GM12878 (cell line): ENCODE results near the gene SLC13A3. TPM values are rescaled to one million over a fixed set of nuclear protein-coding genes. Genes with fewer than 3 reads are reported as not detected.
A peak's percentile ranks its signal among the peaks of the same experiment; 100 is the strongest.

Experiments used
- ATAC-seq: fragments of 200-7000 bp; cut with Tn5 transposase; 3 replicates; pipeline ENCODE4 v1.9.1; 2020; ENCODE audit warnings: mild to moderate bottlenecking, moderate library complexity
- BruUV-seq: library from RNA; stranded (reverse); fragments of 400-500 nt; replicated peaks from 2 replicates; lab custom pipeline; 2021; lab: Mats Ljungman, UMichigan
- CTCF ChIA-PET: fragments of 300-600 bp; sonication (Branson Sonifier 250); formaldehyde crosslinking; extraction: SDS; loops from one replicate; lab custom pipeline; 2021; ENCODE audit warnings: inconsistent platforms; lab: Yijun Ruan, JAX
- POLR2A ChIA-PET: fragments of 350-600 bp; formaldehyde crosslinking; extraction: SDS; loops from one replicate; lab custom pipeline; 2021; ENCODE audit warnings: inconsistent platforms; lab: Charles Lee
- RAD21 ChIA-PET: fragments of 300-600 bp; sonication (Branson Sonifier 250); formaldehyde crosslinking; loops from one replicate; lab custom pipeline; 2023; ENCODE audit warnings: antibody characterized with exemption; ENCODE audit not compliant: unreplicated experiment; lab: Charles Lee
- SMC1A ChIA-PET: fragments of 300-600 bp; sonication (Branson Sonifier 250); formaldehyde crosslinking; loops from one replicate; lab custom pipeline; 2023; ENCODE audit not compliant: unreplicated experiment, uncharacterized antibody; lab: Charles Lee
- DNase-seq: peaks from one replicate; pipeline ENCODE4 v3.0.0-alpha.2; 2011; ENCODE audit warnings: low read depth, low spot score
- FAIRE-seq: peaks from 3 replicates; lab custom pipeline; 2011; peaks lifted over from hg19 to GRCh38; lab: Jason Lieb, UNC
- H2AFZ ChIP-seq: 2 replicates; pipeline ENCODE4 v1.6.0; 2011; ENCODE audit warnings: low read depth, low read length, control low read depth; ENCODE audit not compliant: control insufficient read depth
- H3K27ac ChIP-seq: 2 replicates; pipeline ENCODE4 v1.5.1; 2011; ENCODE audit warnings: control low read depth; ENCODE audit not compliant: control insufficient read depth, insufficient read depth
- H3K27me3 ChIP-seq, 2 experiments: replicated peaks in 1 of 2; 2 replicates each; pipeline versions ENCODE4 v1.6.0 to v1.6.1; 2011; ENCODE audit warnings: low read length in 1 of 2; ENCODE audit not compliant: control insufficient read depth in 2 of 2, insufficient read depth in 2 of 2
- H3K36me3 ChIP-seq, 2 experiments: 2 replicates each; pipeline ENCODE4 v1.5.1; 2011; ENCODE audit warnings: low read length in 1 of 2; ENCODE audit not compliant: control insufficient read depth in 2 of 2, insufficient read depth in 2 of 2
- H3K4me1 ChIP-seq: 2 replicates; pipeline ENCODE4 v1.6.1; 2011; ENCODE audit warnings: mild to moderate bottlenecking, low read length, moderate library complexity, mixed read lengths; ENCODE audit not compliant: control insufficient read depth, insufficient read depth
- H3K4me2 ChIP-seq: 2 replicates; pipeline ENCODE4 v1.6.0; 2011; ENCODE audit warnings: control low read depth; ENCODE audit not compliant: control insufficient read depth, insufficient read depth
- H3K4me3 ChIP-seq: fragments of 200-600 bp; sonication (generic); 2 replicates; pipeline ENCODE4 v1.5.1; 2016
- H3K79me2 ChIP-seq: 2 replicates; pipeline ENCODE4 v1.6.0; 2011; ENCODE audit warnings: low read length; ENCODE audit not compliant: control insufficient read depth, insufficient read depth
- H3K9ac ChIP-seq: 2 replicates; pipeline ENCODE4 v1.8.0; 2011; ENCODE audit warnings: low read length, control low read depth, mixed read lengths; ENCODE audit not compliant: control insufficient read depth, insufficient read depth
- H3K9me3 ChIP-seq: replicated peaks from 3 replicates; pipeline ENCODE4 v1.5.1; 2011; ENCODE audit warnings: mild to moderate bottlenecking, low read length; ENCODE audit not compliant: control insufficient read depth, insufficient read depth
- H4K20me1 ChIP-seq: 2 replicates; pipeline ENCODE4 v1.6.0; 2011; ENCODE audit not compliant: control insufficient read depth, insufficient read depth
- ATF7 ChIP-seq: fragments of 450-650 bp; IDR thresholded peaks from 2 replicates; pipeline ENCODE4 v1.6.1; 2016; ENCODE audit warnings: low read depth, mild to moderate bottlenecking
- BRCA1 ChIP-seq: IDR thresholded peaks from 2 replicates; pipeline ENCODE4 v1.6.1; 2011; ENCODE audit warnings: low read depth, low read length, improper control_type of control experiment
- CBFB ChIP-seq: IDR thresholded peaks from 2 replicates; pipeline ENCODE4 v1.6.1; 2016; ENCODE audit warnings: antibody characterized with exemption, low read depth
- CTCF ChIP-seq, 3 experiments: IDR thresholded peaks in 2 of 3; conservative IDR thresholded peaks in 1 of 3; 2 replicates each; pipeline ENCODE4 v1.5.1; 2011; ENCODE audit warnings: low read depth in 3 of 3, low read length in 3 of 3, mild to moderate bottlenecking in 3 of 3, control low read depth in 2 of 3, moderate library complexity in 2 of 3, inconsistent platforms in 1 of 3, mixed read lengths in 1 of 3; ENCODE audit not compliant: control insufficient read depth in 2 of 3, insufficient read depth in 1 of 3; ENCODE audit errors: extremely low read depth in 1 of 3
- KDM1A ChIP-seq: fragments of 200-600 bp; sonication (generic); IDR thresholded peaks from 2 replicates; pipeline ENCODE4 v1.6.1; 2016; ENCODE audit warnings: borderline replicate concordance
- MLLT1 ChIP-seq: fragments of 450-650 bp; IDR thresholded peaks from 2 replicates; pipeline ENCODE4 v1.6.1; 2016; ENCODE audit warnings: mild to moderate bottlenecking
- NRF1 ChIP-seq: conservative IDR thresholded peaks from 2 replicates; pipeline ENCODE4 v1.6.1; 2011; ENCODE audit warnings: mild to moderate bottlenecking, low read depth, low read length, improper control_type of control experiment
- RELB ChIP-seq: fragments of 450-650 bp; IDR thresholded peaks from 2 replicates; pipeline ENCODE4 v1.6.1; 2017; ENCODE audit warnings: low read depth, mild to moderate bottlenecking, moderate library complexity
- SRF ChIP-seq, 2 experiments: IDR thresholded peaks; 2 replicates each; pipeline ENCODE4 v1.6.1; 2011; ENCODE audit warnings: low read depth in 2 of 2, low read length in 2 of 2, mild to moderate bottlenecking in 1 of 2, moderate library complexity in 1 of 2
- USF2 ChIP-seq: IDR thresholded peaks from 2 replicates; pipeline ENCODE4 v1.6.1; 2011; ENCODE audit warnings: low read depth, low read length, improper control_type of control experiment, borderline replicate concordance
- WGBS: methylation state at CpG from one replicate; pipeline ENCODE4 v1.1.6; 2016; ENCODE audit warnings: low lambda C conversion rate; ENCODE audit not compliant: insufficient replicate concordance, insufficient coverage; ENCODE audit errors: missing lambda C conversion rate; 5-methylcytosine and 5-hydroxymethylcytosine counted together
- in situ Hi-C: fragments of 300-500 bp; cut with MboI; formaldehyde crosslinking; loops from 9 replicates; pipeline ENCODE4 v1.14.3; 2018; ENCODE audit warnings: mixed read lengths
- intact Hi-C: fragments of 100-400 bp; cut with micrococcal nuclease; formaldehyde crosslinking; loops from one replicate; pipeline ENCODE4 v1.14.2; 2022; ENCODE audit not compliant: unreplicated experiment
- polyA plus RNA-seq, 11 experiments: library from polyadenylated mRNA; depleted of rRNA in 4 of 11; unstranded in 6 of 11; stranded (reverse) in 5 of 11; fragments of >200 nt; fragmentation: Nextera tagmentation in 4 of 11; fragmentation: Illumina TruSeq in 1 of 11; extraction: Ambion mirVana in 4 of 11; extraction: Trizol in 1 of 11; gene quantifications; 1 replicate in 1 of 11; 2 replicates in 10 of 11; pipeline versions ENCODE4 v1.2.1 to v1.2.3, GENCODE V29; 2011 to 2016; ENCODE audit warnings: inconsistent platforms in 2 of 11, missing spikeins in 2 of 11, low read depth in 1 of 11
- total RNA-seq, 4 experiments: library from RNA; depleted of rRNA in 3 of 4; stranded (reverse); fragments of >200 nt in 3 of 4; fragmentation: Illumina TruSeq in 1 of 4; extraction: Trizol in 1 of 4; gene quantifications; 2 replicates each; pipeline versions ENCODE4 v1.2.1 to v1.2.3, GENCODE V29; 2013 to 2021

SLC13A3 gene
- total and polyA plus RNA-seq, 10 of the 15 experiments (the other 5 are each of a cell fraction or from before 2014, with no cell fraction given): 0.03 to 0.76 (median 0.07) TPM; not detected in 4

GRCh38 chr20:46609043-46609442 lies 42.2 kb downstream of the SLC13A3 start:
- Histone ChIP-seq H3K4me1 (no peaks in the 10 kb centered on the region), H3K4me3 (no peak overlapping the region), H3K4me2 (no peak overlapping the region), H2AFZ (no peak overlapping the region), H3K79me2 (no peaks in the 10 kb centered on the region), H3K9me3 (no peaks in the 10 kb centered on the region), H3K36me3 (no peaks in the 10 kb centered on the region), H3K9ac (no peak overlapping the region), H4K20me1 (no peaks in the 10 kb centered on the region), H3K27me3 (no peaks in the 10 kb centered on the region), H3K27ac (no peak overlapping the region)
- in situ Hi-C loops: no loop called here
- ChIA-PET POLR2A (no interaction called here), SMC1A (no interaction called here), CTCF (no interaction called here), RAD21 (no interaction called here)
- TF ChIP-seq NRF1 (no peak), KDM1A (no peak), MLLT1 (no peak), ATF7 (0 out of 2 replicates have a peak, but pooled peaks have one; percentile 35), SRF (IDR thresholded peaks at IDR 0.05; ENCODE audit: low read depth in 2 of 2, low read length in 2 of 2) (no peak)
- no peak for DNase-seq
- BruUV-seq: no TSS peak
- intact Hi-C loops: no loop called here
- ATAC-seq: no peak
- FAIRE-seq: no peak
- WGBS: 74% methylated on average over 4 of the region's 4 CpGs

- in situ Hi-C loops (no loop called here), intact Hi-C loops (no loop called here)
- Histone ChIP-seq H3K27me3 (no peaks in the 10 kb centered on the region), H3K9ac (no peak overlapping the region), H3K36me3 (no peaks in the 10 kb centered on the region), H4K20me1 (no peaks in the 10 kb centered on the region), H3K4me1 (no peaks in the 10 kb centered on the region), H3K79me2 (no peaks in the 10 kb centered on the region), H3K27ac (no peak overlapping the region), H2AFZ (no peak overlapping the region), H3K4me2 (no peak overlapping the region), H3K4me3 (no peak overlapping the region), H3K9me3 (no peaks in the 10 kb centered on the region)
- DNase-seq: no peak
- ChIA-PET POLR2A (no interaction called here), CTCF (interaction anchor here (1.0 kb wide), 1 partner anchor 64 kb away, joined by 4 read pairs; no protein-coding TSS in a partner anchor), RAD21 (no interaction called here), SMC1A (no interaction called here)
- no peak for ATAC-seq
- WGBS: 51% methylated on average over 8 of the region's 8 CpGs
- no TSS peak for BruUV-seq
- no peak for FAIRE-seq
- TF ChIP-seq CTCF (IDR thresholded peaks at IDR 0.05 in 2 of 3, conservative IDR thresholded peaks at IDR 0.05 in 1 of 3; ENCODE audit: control insufficient read depth in 2 of 3, extremely low read depth in 1 of 3, insufficient read depth in 1 of 3, low read depth in 3 of 3, low read length in 3 of 3): no peak
- TF ChIP-seq KDM1A: no peak
- TF ChIP-seq USF2: no peak
- TF ChIP-seq BRCA1: no peak
- TF ChIP-seq CBFB: no peak
- no peak for TF ChIP-seq RELB
These were observed 43.3 kb downstream of the SLC13A3 start for GRCh38 chr20:46607849-46608497.
